ENCODE results near the gene ERMAP.
"Not testable (repeated sequence)": the region's sequence is repeated elsewhere in the genome, so short reads cannot be mapped to it uniquely, and the experiment has no call there.

ERMAP gene

GRCh38 chr1:42845193-42845592 lies 28.3 kb downstream of the ERMAP start:
- no peak for DNase-seq

GRCh38 chr1:42845866-42846256 lies 28.9 kb downstream of the ERMAP start:
- DNase-seq = no peak

- peak; percentile 89 to 93 for DNase-seq
These were observed 29.6 kb downstream of the ERMAP start, which contains the start of gene ZNF691 for GRCh38 chr1:42846257-42847110. Gene ZNF691, plus strand, starts transcription at chr1:42846613. Its CDS starts 3,046 bp downstream, at chr1:42849659.

GRCh38 chr1:42847111-42847595 lies 30.2 kb downstream of the ERMAP start:
- no peak for DNase-seq

GRCh38 chr1:42847721-42848460 lies 31.0 kb downstream of the ERMAP start:
- DNase-seq = no peak

- no peak for DNase-seq
These were observed 32.1 kb downstream of the ERMAP start for GRCh38 chr1:42848823-42849537.

GRCh38 chr1:42849944-42850343 lies 33.0 kb downstream of the ERMAP start:
- DNase-seq = no peak

- no peak for DNase-seq
These were observed 34.5 kb downstream of the ERMAP start for GRCh38 chr1:42851420-42851819.

GRCh38 chr1:42851960-42852607 lies 35.2 kb downstream of the ERMAP start:
- no peak for DNase-seq

GRCh38 chr1:42852608-42852980 lies 35.7 kb downstream of the ERMAP start:
- no peak for DNase-seq

- DNase-seq = no peak
These were observed 36.4 kb downstream of the ERMAP start for GRCh38 chr1:42853116-42853884.

- not testable (repeated sequence) for DNase-seq
These were observed 39.6 kb downstream of the ERMAP start for GRCh38 chr1:42856554-42856953.

GRCh38 chr1:42859366-42859765 lies 42.4 kb downstream of the ERMAP start:
- not testable (repeated sequence) for DNase-seq

GRCh38 chr1:42860339-42861013 lies 43.6 kb downstream of the ERMAP start:
- DNase-seq = no peak

GRCh38 chr1:42861014-42861399 lies 44.1 kb downstream of the ERMAP start:
- DNase-seq = no peak

- no peak for DNase-seq
These were observed 49.6 kb downstream of the ERMAP start for GRCh38 chr1:42866549-42866948.

- not testable (repeated sequence) for DNase-seq
These were observed 51.5 kb downstream of the ERMAP start for GRCh38 chr1:42868466-42868865.

- DNase-seq = not testable (repeated sequence)
These were observed 52.3 kb downstream of the ERMAP start for GRCh38 chr1:42869254-42869653.

- DNase-seq = not testable (repeated sequence)
These were observed 52.8 kb downstream of the ERMAP start for GRCh38 chr1:42869751-42870150.

GRCh38 chr1:42873108-42873507 lies 56.2 kb downstream of the ERMAP start:
- DNase-seq = not testable (repeated sequence)

GRCh38 chr1:42873670-42874069 lies 56.7 kb downstream of the ERMAP start:
- DNase-seq = no peak

Data from NCI-H1930 (cell line).